Lower leg skin (tissue), 3 donors: Measurements from ENCODE around the gene KCNJ14.

Experiments
- CTCF ChIP-seq, 3 donors: fragments of 450-650 bp; IDR thresholded peaks; one replicate each; pipeline ENCODE4 v1.5.1; 2016; ENCODE audit warnings: antibody characterized with exemption in 3 of 3, mild to moderate bottlenecking in 3 of 3, moderate library complexity in 2 of 3
- POLR2A ChIP-seq, 2 donors: fragments of 450-650 bp; IDR thresholded peaks; one replicate each; pipeline ENCODE4 v1.6.1; 2016 to 2017; ENCODE audit warnings: antibody characterized with exemption in 2 of 2, mild to moderate bottlenecking in 1 of 2, moderate library complexity in 1 of 2

GRCh38 chr19:48446579-48446978, 8.8 kb upstream of the KCNJ14 start:
- no peak for TF ChIP-seq CTCF (IDR thresholded peaks at IDR 0.05)
- TF ChIP-seq POLR2A (IDR thresholded peaks at IDR 0.05) = no peak
